ENCODE results near the gene APAF1.
"Not testable (repeated sequence)": the region's sequence is repeated elsewhere in the genome, so short reads cannot be mapped to it uniquely, and the experiment has no call there.

APAF1 gene

GRCh38 chr12:98644712-98645571 is at the start of gene APAF1, which contains the start of gene IKBIP:
APAF1 (plus strand) TSS chr12:98645290; CDS start chr12:98648360, 3,070 bp downstream.
IKBIP (minus strand) TSS chr12:98644788; CDS start chr12:98644701, 87 bp downstream.
- peak; percentile 95 for ATAC-seq
- peak; percentile 98 for DNase-seq

DNA sequence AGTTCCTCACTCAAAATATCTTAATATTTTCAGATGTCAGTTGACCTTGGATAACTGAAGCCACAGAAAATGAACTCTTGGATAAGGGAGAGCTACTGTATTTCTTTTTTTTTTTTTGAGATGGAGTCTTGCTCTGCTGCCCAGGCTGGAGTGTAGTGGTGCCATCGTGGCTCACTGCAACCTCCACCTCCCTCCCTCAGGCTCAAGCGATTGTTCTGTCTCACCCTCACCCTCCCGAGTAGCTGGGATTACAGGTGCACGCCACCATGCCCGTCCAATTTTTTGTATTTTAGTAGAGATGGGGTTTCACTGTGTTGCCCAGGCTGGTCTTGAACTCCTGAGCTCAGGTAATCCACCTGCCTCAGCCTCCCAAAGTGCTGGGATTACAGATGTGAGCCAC is 47.8 kb upstream of the APAF1 start:
- DNase-seq, ATAC-seq: not testable (repeated sequence)

DNA sequence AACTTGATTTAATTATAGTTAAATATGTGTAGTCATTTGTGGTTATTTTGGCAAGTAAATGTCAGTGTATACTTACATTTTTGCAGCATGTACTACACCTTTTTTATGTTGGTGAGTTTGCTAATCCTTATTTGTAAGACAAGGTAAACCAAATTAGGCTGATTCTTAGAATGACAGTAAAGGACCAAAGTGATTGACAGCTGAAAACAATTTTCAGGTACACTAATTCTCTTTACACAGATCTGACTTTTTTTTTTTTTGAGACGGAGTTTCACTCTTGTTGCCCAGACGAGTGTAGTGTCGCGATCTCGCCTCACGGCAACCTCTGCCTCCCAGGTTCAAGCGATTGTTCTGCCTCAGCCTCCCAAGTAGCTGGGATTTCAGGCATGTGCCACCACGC is 43.2 kb upstream of the APAF1 start:
- DNase-seq = no peak
- no peak for ATAC-seq

DNA sequence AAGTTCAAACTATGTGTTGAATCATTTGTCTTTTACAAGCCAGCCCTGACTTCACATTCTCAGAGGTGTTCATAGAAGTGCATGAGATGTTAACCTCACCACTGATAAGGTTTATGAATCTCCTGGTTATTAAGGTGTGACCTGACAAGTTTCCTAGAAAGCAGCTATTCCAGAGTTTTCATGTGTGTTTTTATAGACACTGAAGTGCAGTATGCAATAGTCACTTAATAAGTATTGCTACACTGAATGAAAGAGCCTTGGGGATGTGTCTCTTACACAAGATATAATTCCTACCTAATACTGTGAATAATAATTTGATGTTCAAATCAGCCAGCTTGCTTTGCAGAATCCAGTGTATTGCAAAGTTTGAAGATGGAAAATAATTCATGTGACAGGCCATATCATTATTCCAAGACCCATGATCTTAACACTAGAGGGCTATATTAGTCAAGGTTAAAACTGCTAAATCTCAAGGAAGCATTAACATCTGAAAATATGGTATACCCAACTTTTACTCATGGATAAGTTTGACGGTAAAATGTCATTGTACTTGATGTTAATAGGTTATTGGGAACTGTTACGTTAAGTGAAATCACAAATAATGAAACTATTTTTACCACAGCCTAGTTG is 38.6 kb upstream of the APAF1 start:
- ATAC-seq = no peak
- no peak for DNase-seq

GRCh38 chr12:98610596-98610995 is 34.5 kb upstream of the APAF1 start:
- no peak for DNase-seq
- no peak for ATAC-seq

GRCh38 chr12:98612696-98613334 is 32.3 kb upstream of the APAF1 start:
- ATAC-seq (peak; percentile 43), DNase-seq (no peak)

GRCh38 chr12:98618952-98619351 is 26.1 kb upstream of the APAF1 start:
- ATAC-seq = no peak
- no peak for DNase-seq

DNA sequence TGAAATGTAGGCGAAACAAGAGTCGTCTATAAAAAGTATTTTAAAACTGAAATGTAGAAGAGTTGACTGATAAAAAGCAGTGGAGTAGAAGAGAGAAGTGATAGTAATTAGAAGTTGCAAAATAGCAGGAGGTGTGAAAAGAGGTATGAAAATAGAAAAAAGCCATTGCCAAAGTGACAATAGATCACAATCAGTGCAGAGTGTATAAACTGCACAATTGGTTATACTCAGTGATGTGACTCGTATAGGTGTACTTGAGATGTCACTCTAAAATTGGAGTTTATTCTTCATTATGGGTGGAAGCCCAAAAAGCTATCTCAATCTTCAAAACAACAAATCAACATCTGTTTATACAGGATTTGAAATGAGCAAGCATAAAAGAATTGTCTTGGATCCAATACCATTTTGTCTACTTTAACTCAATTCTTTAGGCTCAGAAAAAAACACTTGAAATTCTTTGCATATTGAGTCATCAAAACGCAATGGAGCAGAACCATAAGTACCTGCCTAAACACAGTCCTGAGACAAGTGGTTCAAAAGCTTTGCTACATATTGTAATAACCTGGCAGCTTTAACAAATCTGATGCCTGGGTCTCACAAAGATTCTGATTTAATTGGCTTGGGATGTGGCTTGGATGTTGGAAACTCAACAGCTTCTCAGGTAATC is 9.3 kb upstream of the APAF1 start:
- no peak for ATAC-seq
- DNase-seq = no peak

GRCh38 chr12:98637068-98637467 is 8.0 kb upstream of the APAF1 start:
- ATAC-seq (no peak), DNase-seq (no peak)

GRCh38 chr12:98638009-98638408 is 7.1 kb upstream of the APAF1 start:
- ATAC-seq (peak; percentile 79), DNase-seq (no peak)

- ATAC-seq = no peak
- no peak for DNase-seq
Measured at GRCh38 chr12:98639491-98639890, 5.6 kb upstream of the APAF1 start.

GRCh38 chr12:98642801-98643200 is 2.3 kb upstream of the APAF1 start:
- not testable (repeated sequence) for ATAC-seq, DNase-seq

DNA sequence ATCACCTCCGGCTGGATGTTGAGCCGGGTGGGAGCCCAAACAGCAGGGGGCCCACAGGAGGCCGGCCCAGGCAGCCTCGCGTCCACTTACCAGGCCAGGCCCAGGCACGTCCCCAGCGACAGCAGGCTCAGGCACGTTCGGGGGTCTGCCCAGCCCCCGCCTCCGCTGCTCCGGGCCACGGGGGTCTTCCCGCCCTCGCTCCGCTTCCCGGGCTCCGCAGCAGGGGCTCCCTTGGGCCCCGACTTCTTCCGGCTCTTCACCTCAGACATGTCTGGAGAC is 718 bp upstream of the APAF1 start:
- DNase-seq = no peak

DNA sequence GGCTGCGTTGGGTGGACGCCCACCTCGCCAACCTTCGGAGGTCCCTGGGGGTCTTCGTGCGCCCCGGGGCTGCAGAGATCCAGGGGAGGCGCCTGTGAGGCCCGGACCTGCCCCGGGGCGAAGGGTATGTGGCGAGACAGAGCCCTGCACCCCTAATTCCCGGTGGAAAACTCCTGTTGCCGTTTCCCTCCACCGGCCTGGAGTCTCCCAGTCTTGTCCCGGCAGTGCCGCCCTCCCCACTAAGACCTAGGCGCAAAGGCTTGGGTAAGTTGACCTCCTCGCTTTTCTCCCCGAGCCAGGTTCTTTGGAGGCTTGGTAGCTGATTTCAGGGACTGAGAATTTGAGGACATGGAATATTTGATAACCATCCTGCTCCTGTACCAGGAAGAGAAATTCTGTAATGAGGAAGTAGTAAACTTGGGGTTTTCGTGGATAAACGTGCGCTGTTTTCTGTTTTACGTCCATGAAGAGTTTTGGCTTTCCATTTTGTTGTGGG is 530 bp downstream of the APAF1 start:
- DNase-seq = peak; percentile 16
- no peak for ATAC-seq

More for the DNA sequence above, 718 bp upstream of the APAF1 start:
- ATAC-seq = peak; percentile 17

- DNase-seq (peak; percentile 12), ATAC-seq (no peak)
Measured at GRCh38 chr12:98646294-98647090, 1.4 kb downstream of the APAF1 start.

GRCh38 chr12:98651328-98651727 is 6.2 kb downstream of the APAF1 start:
- DNase-seq (no peak), ATAC-seq (no peak)

- ATAC-seq = no peak
- DNase-seq = no peak
Measured at GRCh38 chr12:98653866-98654493, 8.9 kb downstream of the APAF1 start.

- ATAC-seq = peak; percentile 84
- no peak for DNase-seq
Measured at GRCh38 chr12:98656289-98657101, 11.4 kb downstream of the APAF1 start.

GRCh38 chr12:98660521-98660920 is 15.4 kb downstream of the APAF1 start:
- no peak for ATAC-seq
- no peak for DNase-seq

DNA sequence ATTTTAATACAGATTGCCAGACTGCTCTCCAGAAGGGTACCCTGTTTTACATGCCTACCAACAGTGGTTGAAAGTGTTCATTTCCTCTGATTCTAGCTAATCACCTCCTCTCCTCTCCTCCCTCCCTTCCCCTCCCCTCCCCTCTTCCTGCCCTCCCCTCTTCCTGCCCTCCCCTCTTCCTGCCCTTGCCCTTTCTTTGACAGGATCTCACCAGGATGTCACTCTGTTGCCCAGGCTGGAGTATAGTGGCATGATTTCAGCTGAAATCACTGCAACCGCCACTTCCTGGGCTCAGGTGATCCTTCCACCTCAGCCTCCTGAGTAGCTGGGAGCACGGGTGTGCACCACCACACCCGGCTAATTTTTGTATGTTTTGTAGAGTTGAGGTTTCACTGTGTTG is 24.7 kb downstream of the APAF1 start:
- ATAC-seq = no peak
- no peak for DNase-seq

Data from stimulated activated naive CD8-positive, alpha-beta T cell treated with anti-CD3 and anti-CD28 coated beads, Interleukin-15, Interleukin-2, amounts not matched to agents 100 U/mL and 50 U/mL, for 24 hours (primary cell).